HepG2 (cell line): ENCODE results near the gene CASP1. TPM values are rescaled to one million over a fixed set of nuclear protein-coding genes. Genes with fewer than 3 reads are reported as not detected.

Experiments
- AKAP8 ChIP-seq: sonication (generic); formaldehyde crosslinking; IDR thresholded peaks from 2 replicates; pipeline ENCODE4 v1.5.1; 2020; ENCODE audit warnings: mild to moderate bottlenecking, missing genetic modification reagents
- CCDC6 ChIP-seq: sonication (generic); formaldehyde crosslinking; IDR thresholded peaks from 2 replicates; pipeline ENCODE4 v1.8.1; 2022; ENCODE audit warnings: mild to moderate bottlenecking, missing genetic modification reagents, moderate library complexity
- JARID2 ChIP-seq: sonication (generic); formaldehyde crosslinking; IDR thresholded peaks from 2 replicates; pipeline ENCODE4 v1.8.1; 2023; ENCODE audit warnings: missing genetic modification reagents, inconsistent platforms; ENCODE audit not compliant: insufficient replicate concordance
- PAXIP1 ChIP-seq: sonication (generic); formaldehyde crosslinking; conservative IDR thresholded peaks from 2 replicates; pipeline ENCODE4 v1.4.0; 2020; ENCODE audit warnings: mild to moderate bottlenecking, missing genetic modification reagents, moderate library complexity
- POLR2AphosphoS2 ChIP-seq: IDR thresholded peaks from 2 replicates; pipeline ENCODE4 v1.6.1; 2011; ENCODE audit warnings: low read depth, low read length, improper control_type of control experiment
- SAP130 ChIP-seq: IDR thresholded peaks from 2 replicates; pipeline ENCODE4 v1.6.1; 2016; ENCODE audit warnings: low read depth
- SMC3 ChIP-seq: IDR thresholded peaks from 2 replicates; pipeline ENCODE4 v1.6.1; 2011; ENCODE audit warnings: low read length, improper control_type of control experiment
- SOX13 ChIP-seq, 3 experiments: fragments of 450-650 bp in 1 of 3; sonication (generic) in 1 of 3; formaldehyde crosslinking in 1 of 3; IDR thresholded peaks in 2 of 3; conservative IDR thresholded peaks in 1 of 3; 2 replicates each; pipeline versions ENCODE4 v1.5.0 to v1.6.1; 2016 to 2020; ENCODE audit warnings: antibody characterized with exemption in 1 of 3, mild to moderate bottlenecking in 1 of 3, missing compliant biosample characterization in 1 of 3, missing genetic modification reagents in 1 of 3, moderate library complexity in 1 of 3
- ZNF318 ChIP-seq: sonication (generic); formaldehyde crosslinking; IDR thresholded peaks from 2 replicates; pipeline ENCODE4 v1.4.0; 2020; ENCODE audit warnings: mild to moderate bottlenecking, missing genetic modification reagents
- ZNF549 ChIP-seq: sonication (generic); formaldehyde crosslinking; IDR thresholded peaks from 2 replicates; pipeline ENCODE4 v1.5.0; 2020; ENCODE audit warnings: missing genetic modification reagents
- polyA plus RNA-seq, 8 experiments: library from polyadenylated mRNA; depleted of rRNA in 3 of 8; stranded (reverse) in 7 of 8; unstranded in 1 of 8; fragments of >200 nt; fragmentation: Illumina TruSeq in 4 of 8; extraction: Trizol in 4 of 8; gene quantifications; 2 replicates each; pipeline versions ENCODE4 v1.2.1 to v1.2.3, GENCODE V29; 2011 to 2016; ENCODE audit warnings: low read depth in 4 of 8, missing spikeins in 1 of 8, mixed read lengths in 1 of 8; ENCODE audit not compliant: insufficient read depth in 1 of 8
- total RNA-seq, 5 experiments: library from RNA; depleted of rRNA; stranded (reverse); fragments of >200 nt; fragmentation: Illumina TruSeq; extraction: Trizol; gene quantifications; 2 replicates each; pipeline ENCODE4 v1.2.3, GENCODE V29; 2016; ENCODE audit warnings: low read depth in 1 of 5
- TF ChIP-seq, protein P1 (sequence below): sonication (generic); formaldehyde crosslinking; IDR thresholded peaks from 2 replicates; pipeline ENCODE4 v1.5.1; 2020; ENCODE audit warnings: mild to moderate bottlenecking, missing genetic modification reagents

The CASP1 gene
- total and polyA plus RNA-seq, 2 of the 13 experiments (the other 11 are each of a cell fraction or from before 2014, with no cell fraction given) = 0.34 to 5.2 TPM

- peak; percentile 76 for TF ChIP-seq PAXIP1 (CRISPR knock-in tag)
- TF ChIP-seq AKAP8 = no peak
- no peak for TF ChIP-seq ZNF549
- TF ChIP-seq SMC3 = no peak
- TF ChIP-seq POLR2AphosphoS2 = no peak
- TF ChIP-seq SAP130 (CRISPR knock-in tag) = no peak
- TF ChIP-seq ZNF318 (CRISPR knock-in tag) = no peak
- TF ChIP-seq CCDC6 (CRISPR knock-in tag) = no peak
- no peak for TF ChIP-seq SOX13 (IDR thresholded peaks at IDR 0.05)
- peak in 1 of 2 experiments; percentile 84; a peak in 2 of 4 replicates for TF ChIP-seq SOX13 (CRISPR knock-in tag; conservative IDR thresholded peaks at IDR 0.05 in 1 of 2, IDR thresholded peaks at IDR 0.05 in 1 of 2)
- TF ChIP-seq, protein P1, sequence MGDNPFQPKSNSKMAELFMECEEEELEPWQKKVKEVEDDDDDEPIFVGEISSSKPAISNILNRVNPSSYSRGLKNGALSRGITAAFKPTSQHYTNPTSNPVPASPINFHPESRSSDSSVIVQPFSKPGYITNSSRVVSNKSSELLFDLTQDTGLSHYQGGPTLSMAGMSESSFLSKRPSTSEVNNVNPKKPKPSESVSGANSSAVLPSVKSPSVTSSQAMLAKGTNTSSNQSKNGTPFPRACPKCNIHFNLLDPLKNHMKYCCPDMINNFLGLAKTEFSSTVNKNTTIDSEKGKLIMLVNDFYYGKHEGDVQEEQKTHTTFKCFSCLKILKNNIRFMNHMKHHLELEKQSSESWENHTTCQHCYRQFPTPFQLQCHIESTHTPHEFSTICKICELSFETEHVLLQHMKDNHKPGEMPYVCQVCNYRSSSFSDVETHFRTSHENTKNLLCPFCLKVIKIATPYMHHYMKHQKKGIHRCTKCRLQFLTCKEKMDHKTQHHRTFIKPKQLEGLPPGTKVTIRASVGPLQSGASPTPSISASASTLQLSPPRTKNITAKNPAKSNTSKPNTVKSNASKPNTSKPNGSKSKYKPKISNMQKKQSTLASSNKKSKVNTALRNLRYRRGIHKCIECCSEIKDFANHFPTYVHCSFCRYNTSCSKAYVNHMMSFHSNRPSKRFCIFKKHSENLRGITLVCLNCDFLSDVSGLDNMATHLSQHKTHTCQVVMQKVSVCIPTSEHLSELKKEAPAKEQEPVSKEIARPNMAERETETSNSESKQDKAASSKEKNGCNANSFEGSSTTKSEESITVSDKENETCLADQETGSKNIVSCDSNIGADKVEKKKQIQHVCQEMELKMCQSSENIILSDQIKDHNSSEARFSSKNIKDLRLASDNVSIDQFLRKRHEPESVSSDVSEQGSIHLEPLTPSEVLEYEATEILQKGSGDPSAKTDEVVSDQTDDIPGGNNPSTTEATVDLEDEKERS (CRISPR knock-in tag) = no peak
- TF ChIP-seq JARID2 (CRISPR knock-in tag) = no peak
These were observed 22.5 kb upstream of the CASP1 start (continued) for GRCh38 chr11:105057432-105057831.
